GM21825 (cell line): ENCODE results near the gene DLEC1.
"Not testable (repeated sequence)": the region's sequence is repeated elsewhere in the genome, so short reads cannot be mapped to it uniquely, and the experiment has no call there.

ENCODE experiments used
- ATAC-seq: cut with Tn5 transposase; IDR thresholded peaks from one replicate; pipeline ENCODE4 v1.9.1; 2021; ENCODE audit warnings: mild to moderate bottlenecking, moderate library complexity; ENCODE audit not compliant: unreplicated experiment

Gene DLEC1

DNA sequence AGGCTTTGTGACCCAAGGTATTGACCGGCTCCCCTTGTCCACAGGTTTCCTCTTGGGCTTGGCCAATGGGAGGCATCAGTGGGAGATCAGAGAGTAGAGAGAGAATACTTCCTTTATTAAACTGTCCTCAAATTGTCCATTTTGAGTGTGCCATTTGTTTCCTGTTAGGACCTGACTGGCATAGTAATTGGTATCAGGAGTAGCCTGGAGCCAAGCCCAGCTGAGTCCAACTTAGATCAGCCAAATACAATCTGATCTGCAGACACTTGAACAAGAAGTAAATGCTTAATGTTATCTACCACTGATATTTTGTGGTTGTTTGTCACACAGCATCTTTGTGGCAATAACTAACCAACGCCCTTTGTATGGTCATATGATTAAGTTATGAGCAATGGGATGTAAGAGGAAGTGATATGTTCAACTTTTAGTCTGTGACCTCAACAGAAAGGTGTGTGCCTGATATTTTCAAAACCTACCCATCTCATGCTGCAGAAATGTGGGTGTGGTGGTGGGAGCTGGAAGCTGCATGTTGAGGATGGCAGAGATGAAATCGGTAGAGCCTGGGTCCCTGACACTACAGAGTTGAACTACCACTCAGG, 112.8 kb downstream of the DLEC1 start:
- ATAC-seq, result no peak

DNA sequence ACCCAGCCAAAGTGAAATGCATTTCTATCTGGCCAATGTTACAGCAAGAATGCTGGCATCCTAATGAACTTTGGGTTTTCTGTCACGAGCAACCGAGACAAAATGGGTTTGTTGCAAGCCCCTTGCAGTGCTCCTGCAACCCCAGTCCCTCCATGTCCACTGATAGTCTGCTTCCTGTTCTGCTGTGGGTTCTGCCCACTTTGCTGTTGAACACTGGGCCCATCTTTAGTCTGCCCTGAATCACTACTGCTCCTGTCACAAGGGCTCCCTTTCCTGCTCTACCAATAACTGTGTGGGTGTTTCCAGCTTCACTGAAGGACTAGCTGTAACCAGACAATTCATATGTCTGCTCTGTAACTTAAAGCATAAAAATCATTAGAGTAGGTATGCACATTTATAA, 113.6 kb downstream of the DLEC1 start:
- ATAC-seq, result no peak

GRCh38 chr3:38153221-38153620, 114.2 kb downstream of the DLEC1 start:
- no peak for ATAC-seq

DNA sequence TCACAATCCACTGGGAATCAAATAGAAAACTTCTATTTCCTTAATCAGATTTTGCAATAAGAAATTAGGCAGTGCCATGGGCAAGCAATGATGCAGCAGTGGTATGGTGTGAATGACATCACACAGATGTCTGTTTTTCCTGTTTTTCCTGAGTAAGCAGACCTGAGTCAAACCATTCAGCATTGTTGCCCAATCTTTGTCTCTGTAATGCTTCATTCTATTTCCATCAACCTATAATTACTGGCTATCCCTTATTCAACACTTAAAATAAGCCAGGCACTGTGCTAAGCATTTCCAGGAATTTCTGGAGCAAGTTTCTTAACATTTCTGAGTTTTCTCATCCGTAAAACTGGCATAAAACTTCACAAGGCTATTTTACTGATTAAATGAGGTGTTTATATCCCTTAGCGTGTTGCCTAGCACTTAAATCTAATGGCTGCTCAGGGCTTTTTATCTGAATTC, 115.1 kb downstream of the DLEC1 start:
- ATAC-seq, result no peak

- no peak for ATAC-seq
Observed at GRCh38 chr3:38154625-38155255, 115.7 kb downstream of the DLEC1 start.

GRCh38 chr3:38155825-38156224, 116.8 kb downstream of the DLEC1 start:
- ATAC-seq, result no peak

- ATAC-seq, result no peak
Observed at GRCh38 chr3:38157117-38157516, 118.1 kb downstream of the DLEC1 start.

DNA sequence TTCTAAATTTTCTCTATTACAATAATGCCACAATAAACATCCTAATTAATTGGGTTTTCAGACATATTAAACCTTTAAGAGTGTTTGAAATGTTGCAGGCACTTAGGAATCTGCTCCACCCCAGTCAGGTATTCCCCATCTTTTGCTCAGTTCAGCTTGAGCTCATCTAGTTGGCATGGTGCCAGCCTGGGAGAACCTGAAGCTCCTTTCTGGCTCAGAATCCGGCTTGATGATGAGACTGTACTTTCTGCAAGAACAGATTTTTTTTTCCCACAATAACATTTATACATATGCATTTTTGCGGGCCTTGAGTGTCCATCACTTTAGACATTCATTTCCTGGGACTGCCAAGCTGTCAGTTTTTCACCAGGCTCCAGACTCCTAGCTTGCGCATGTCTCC, 118.6 kb downstream of the DLEC1 start:
- ATAC-seq, result no peak

DNA sequence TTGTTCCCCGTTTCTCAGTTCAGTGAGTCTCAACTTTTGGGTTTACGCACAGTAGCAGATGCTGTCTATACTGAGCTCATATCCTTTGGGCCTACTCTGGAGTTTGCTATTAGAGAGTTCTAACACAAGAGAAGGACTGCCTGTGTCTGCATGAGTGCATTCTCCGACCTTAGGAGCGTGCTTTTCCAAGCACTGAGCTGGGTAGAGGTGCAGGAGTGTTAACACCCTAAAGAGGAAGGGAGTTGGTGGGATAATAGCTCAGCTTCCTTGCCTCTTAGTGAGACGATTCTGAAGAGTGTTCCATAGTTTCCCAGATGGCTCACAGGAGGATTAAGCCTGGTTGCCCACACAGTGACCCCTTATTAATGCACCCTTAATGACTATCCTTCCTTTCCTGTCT, 119.5 kb downstream of the DLEC1 start:
- ATAC-seq, result no peak

GRCh38 chr3:38160704-38161103, 121.7 kb downstream of the DLEC1 start:
- ATAC-seq, result not testable (repeated sequence)

GRCh38 chr3:38163117-38163840, 124.3 kb downstream of the DLEC1 start:
- ATAC-seq, result no peak

DNA sequence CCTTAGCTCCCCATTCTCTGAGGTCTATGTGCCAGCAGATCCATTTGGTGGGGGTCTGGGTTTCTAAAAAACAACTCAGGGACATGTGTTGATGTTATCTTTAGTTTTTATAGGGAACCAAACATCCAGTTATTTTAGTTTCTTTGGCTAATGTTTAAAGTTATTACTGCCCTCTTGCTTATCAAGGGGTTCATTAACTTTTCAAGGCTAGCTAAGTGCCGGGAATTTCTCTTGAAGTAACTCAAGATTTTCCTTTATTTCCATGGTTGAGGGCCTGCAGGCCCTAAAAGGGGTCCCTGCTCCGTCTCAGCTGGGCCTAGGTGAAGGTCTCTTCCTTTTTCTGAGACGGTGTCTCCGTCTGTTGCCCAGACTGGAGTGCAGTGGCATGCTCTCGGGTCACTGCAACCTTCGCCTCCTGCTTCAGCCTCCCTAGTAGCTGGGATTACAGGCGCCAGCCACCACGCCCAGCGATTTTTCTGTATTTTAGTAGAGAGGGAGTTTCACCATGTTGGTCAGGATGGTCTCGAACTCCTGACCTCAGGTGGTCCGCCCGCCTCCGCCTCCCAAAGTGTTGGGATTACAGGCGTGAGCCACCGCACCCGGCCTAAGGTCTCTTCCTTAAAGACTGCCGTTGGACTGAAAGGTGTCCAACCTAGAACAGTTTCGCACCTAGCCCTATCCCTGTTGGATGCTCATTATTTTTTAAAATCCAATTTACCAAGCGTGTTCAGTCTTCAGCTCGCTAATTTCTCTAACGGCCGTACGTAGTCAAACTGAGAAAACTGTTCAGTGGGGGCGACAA, 125.0 kb downstream of the DLEC1 start:
- no peak for ATAC-seq

GRCh38 chr3:38164643-38164951, 125.6 kb downstream of the DLEC1 start:
- no peak for ATAC-seq

GRCh38 chr3:38164952-38165721, 126.1 kb downstream of the DLEC1 start, which contains the start of gene OXSR1:
Gene OXSR1 (plus strand): TSS chr3:38165537. CDS start chr3:38165877, 340 bp downstream.
- ATAC-seq, result peak; percentile 93

DNA sequence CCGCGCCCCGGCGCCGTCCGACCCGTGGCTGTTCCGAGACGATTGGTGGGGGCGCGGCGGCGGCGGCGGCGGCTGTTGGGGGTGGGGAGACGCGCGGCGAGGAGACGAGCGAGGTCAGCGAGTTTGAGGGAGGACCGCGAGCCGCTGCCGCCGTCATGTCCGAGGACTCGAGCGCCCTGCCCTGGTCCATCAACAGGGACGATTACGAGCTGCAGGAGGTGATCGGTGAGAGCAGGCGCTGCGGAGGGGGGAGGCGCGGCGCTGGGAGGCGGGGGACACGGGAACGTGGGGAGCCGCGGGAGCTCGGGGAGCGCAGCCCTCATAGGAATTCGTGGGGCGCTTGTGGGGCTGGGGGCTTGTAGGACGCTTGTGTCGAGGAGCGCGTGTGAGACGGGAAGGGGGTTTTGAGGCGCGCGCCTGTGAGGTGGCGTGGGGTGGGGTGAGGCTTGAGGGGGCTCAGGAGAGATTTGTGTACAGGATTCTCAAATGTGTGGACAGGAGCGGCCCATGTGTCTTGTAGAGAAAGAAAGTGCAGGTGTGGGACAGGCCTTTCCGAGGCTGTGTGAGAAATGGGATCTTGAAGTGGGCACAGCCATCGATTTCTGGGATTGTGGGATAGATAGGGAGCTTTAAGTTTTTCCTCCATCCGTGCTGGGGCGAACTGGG, 126.8 kb downstream of the DLEC1 start:
- peak; percentile 1 for ATAC-seq

GRCh38 chr3:38167591-38167990, 128.6 kb downstream of the DLEC1 start:
- no peak for ATAC-seq

- ATAC-seq, result no peak
Observed at GRCh38 chr3:38168151-38169026, 129.4 kb downstream of the DLEC1 start.

- ATAC-seq, result no peak
Observed at GRCh38 chr3:38169027-38169317, 130.0 kb downstream of the DLEC1 start.

DNA sequence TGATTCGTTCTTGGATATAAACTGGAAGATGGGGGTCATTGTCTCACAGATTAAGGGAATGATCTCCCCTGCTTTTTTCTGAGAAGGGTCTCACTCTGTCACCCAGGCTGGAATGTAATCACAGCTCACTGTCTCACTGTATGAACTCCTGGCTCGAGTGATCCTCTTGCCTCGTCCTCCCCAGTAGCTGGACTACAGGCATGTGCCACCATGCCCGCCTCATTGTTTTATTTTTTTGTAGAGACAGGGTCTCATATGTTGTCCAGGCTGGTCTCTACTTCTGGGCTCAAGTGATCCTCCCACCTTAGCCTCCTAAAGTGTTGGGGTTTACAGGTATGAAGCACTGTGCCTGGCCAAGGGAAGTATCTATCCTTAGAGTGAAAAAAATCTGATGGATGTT, 131.7 kb downstream of the DLEC1 start:
- no peak for ATAC-seq
